ENCODE results near the gene PRRG4.

PRRG4 gene

GRCh38 chr11:32794439-32794838 lies 35.3 kb upstream of the PRRG4 start, which contains the start of gene CCDC73:
Gene CCDC73, minus strand, starts transcription at chr11:32794662. Its CDS starts 34,419 bp downstream, at chr11:32760243.
- no peaks in the 10 kb centered on the region for H3K9me3 ChIP-seq (ENCODE audit: insufficient read depth, low read length)
- H3K27me3 ChIP-seq (ENCODE audit: low read depth, low read length) = peaks cover 11% of the 10 kb centered on the region; the same call in 1 of the 2 replicates
- H3K4me3 ChIP-seq (ENCODE audit: low read length) = no peak within 1 kb of the TSS
- no peaks in the 10 kb centered on the region for H3K79me2 ChIP-seq (ENCODE audit: low read length)
- no peaks in the 10 kb centered on the region for H4K20me1 ChIP-seq (ENCODE audit: insufficient read depth, low read length)
- peaks cover 14% of the 10 kb centered on the region for H3K4me1 ChIP-seq (ENCODE audit: low read length)
- no peak within 1 kb of the TSS for H3K9ac ChIP-seq (ENCODE audit: low read length)
- no peak within 1 kb of the TSS for H2AFZ ChIP-seq (ENCODE audit: low read depth, low read length)
- H3K4me2 ChIP-seq (ENCODE audit: low read length) = no peak within 1 kb of the TSS
- H3K27ac ChIP-seq (ENCODE audit: low read length) = no peak within 1 kb of the TSS
- no peaks in the 10 kb centered on the region for H3K36me3 ChIP-seq (replicated peaks; ENCODE audit: low read depth, low read length)
- TF ChIP-seq, protein P1, sequence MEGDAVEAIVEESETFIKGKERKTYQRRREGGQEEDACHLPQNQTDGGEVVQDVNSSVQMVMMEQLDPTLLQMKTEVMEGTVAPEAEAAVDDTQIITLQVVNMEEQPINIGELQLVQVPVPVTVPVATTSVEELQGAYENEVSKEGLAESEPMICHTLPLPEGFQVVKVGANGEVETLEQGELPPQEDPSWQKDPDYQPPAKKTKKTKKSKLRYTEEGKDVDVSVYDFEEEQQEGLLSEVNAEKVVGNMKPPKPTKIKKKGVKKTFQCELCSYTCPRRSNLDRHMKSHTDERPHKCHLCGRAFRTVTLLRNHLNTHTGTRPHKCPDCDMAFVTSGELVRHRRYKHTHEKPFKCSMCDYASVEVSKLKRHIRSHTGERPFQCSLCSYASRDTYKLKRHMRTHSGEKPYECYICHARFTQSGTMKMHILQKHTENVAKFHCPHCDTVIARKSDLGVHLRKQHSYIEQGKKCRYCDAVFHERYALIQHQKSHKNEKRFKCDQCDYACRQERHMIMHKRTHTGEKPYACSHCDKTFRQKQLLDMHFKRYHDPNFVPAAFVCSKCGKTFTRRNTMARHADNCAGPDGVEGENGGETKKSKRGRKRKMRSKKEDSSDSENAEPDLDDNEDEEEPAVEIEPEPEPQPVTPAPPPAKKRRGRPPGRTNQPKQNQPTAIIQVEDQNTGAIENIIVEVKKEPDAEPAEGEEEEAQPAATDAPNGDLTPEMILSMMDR (IDR thresholded peaks at IDR 0.05; ENCODE audit: low read depth, low read length) = no peak
- no peak for TF ChIP-seq EZH2phosphoT487 (IDR thresholded peaks at IDR 0.05; ENCODE audit: low read depth)

- Histone ChIP-seq H3K36me3 (replicated peaks; ENCODE audit: low read depth, low read length) (no peaks in the 10 kb centered on the region), H3K4me3 (ENCODE audit: low read length) (no peak overlapping the region), H3K79me2 (ENCODE audit: low read length) (no peaks in the 10 kb centered on the region), H3K9ac (ENCODE audit: low read length) (no peak overlapping the region), H2AFZ (ENCODE audit: low read depth, low read length) (no peak overlapping the region), H3K9me3 (ENCODE audit: insufficient read depth, low read length) (no peaks in the 10 kb centered on the region), H3K27ac (ENCODE audit: low read length) (no peak overlapping the region), H4K20me1 (ENCODE audit: insufficient read depth, low read length) (no peaks in the 10 kb centered on the region), H3K4me1 (ENCODE audit: low read length) (peaks cover 14% of the 10 kb centered on the region), H3K4me2 (ENCODE audit: low read length) (no peak overlapping the region), H3K27me3 (ENCODE audit: low read depth, low read length) (peaks cover 9% of the 10 kb centered on the region; the same call in 1 of the 2 replicates)
- TF ChIP-seq EZH2phosphoT487 (IDR thresholded peaks at IDR 0.05; ENCODE audit: low read depth) = no peak
- TF ChIP-seq, protein P1 (IDR thresholded peaks at IDR 0.05; ENCODE audit: low read depth, low read length) = no peak
These were observed 33.3 kb upstream of the PRRG4 start for GRCh38 chr11:32796425-32796824.

GRCh38 chr11:32809313-32809712 lies 20.4 kb upstream of the PRRG4 start:
- H2AFZ ChIP-seq (ENCODE audit: low read depth, low read length) = 0 out of 2 replicates have a peak overlapping the region, but pooled peaks have one; percentile 41
- no peak overlapping the region for H3K4me3 ChIP-seq (ENCODE audit: low read length)
- H3K27me3 ChIP-seq (ENCODE audit: low read depth, low read length) = no peaks in the 10 kb centered on the region
- no peaks in the 10 kb centered on the region for H4K20me1 ChIP-seq (ENCODE audit: insufficient read depth, low read length)
- no peak for TF ChIP-seq EZH2phosphoT487 (IDR thresholded peaks at IDR 0.05; ENCODE audit: low read depth)
- TF ChIP-seq, protein P1 (IDR thresholded peaks at IDR 0.05; ENCODE audit: low read depth, low read length) = peak; percentile 82
- H3K36me3 ChIP-seq (replicated peaks; ENCODE audit: low read depth, low read length) = no peaks in the 10 kb centered on the region
- H3K4me1 ChIP-seq (ENCODE audit: low read length) = no peaks in the 10 kb centered on the region
- no peak overlapping the region for H3K4me2 ChIP-seq (ENCODE audit: low read length)
- H3K79me2 ChIP-seq (ENCODE audit: low read length) = no peaks in the 10 kb centered on the region
- no peak overlapping the region for H3K9ac ChIP-seq (ENCODE audit: low read length)
- H3K9me3 ChIP-seq (ENCODE audit: insufficient read depth, low read length) = no peaks in the 10 kb centered on the region
- H3K27ac ChIP-seq (ENCODE audit: low read length) = no peak overlapping the region

DNA sequence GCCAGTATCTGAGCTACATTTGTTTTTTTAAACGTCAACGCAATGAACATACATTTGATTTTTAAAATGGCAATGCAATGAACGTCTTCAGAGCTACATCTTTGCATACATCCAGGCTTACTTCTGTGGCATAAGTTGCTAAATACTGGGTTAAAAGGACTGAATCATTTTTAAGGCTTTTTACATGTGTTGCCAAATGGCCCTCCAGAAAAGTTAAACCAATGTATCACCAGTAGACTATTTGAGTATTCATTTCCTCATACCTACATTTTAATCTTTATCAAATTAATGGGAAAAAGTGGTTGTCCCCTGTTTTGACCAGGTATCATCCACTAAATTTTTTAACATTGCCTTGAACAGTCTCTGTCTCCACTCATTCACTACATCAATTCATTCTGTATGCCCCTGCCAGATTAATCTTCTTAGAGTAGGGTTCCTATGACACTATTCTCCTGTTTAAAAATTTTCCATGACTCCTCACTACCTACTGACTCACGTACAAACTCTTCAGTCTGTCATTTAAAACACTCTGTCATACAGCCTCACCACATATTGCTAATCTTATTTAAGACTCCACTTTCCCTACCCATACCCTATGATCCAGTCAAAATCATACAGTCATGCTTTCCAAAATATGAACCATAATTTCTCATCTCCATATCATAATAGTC lies 12.4 kb upstream of the PRRG4 start:
- Histone ChIP-seq H3K4me2 (ENCODE audit: low read length) (no peak overlapping the region), H4K20me1 (ENCODE audit: insufficient read depth, low read length) (no peaks in the 10 kb centered on the region), H3K79me2 (ENCODE audit: low read length) (no peaks in the 10 kb centered on the region)

More for the DNA sequence above, 12.4 kb upstream of the PRRG4 start:
- Histone ChIP-seq H3K4me1 (ENCODE audit: low read length) (no peaks in the 10 kb centered on the region), H3K27me3 (ENCODE audit: low read depth, low read length) (0 out of 2 replicates have a peak, but pooled peaks cover 3% of the 10 kb centered on the region), H3K9ac (ENCODE audit: low read length) (no peak overlapping the region), H3K9me3 (ENCODE audit: insufficient read depth, low read length) (no peaks in the 10 kb centered on the region), H3K4me3 (ENCODE audit: low read length) (no peak overlapping the region), H2AFZ (ENCODE audit: low read depth, low read length) (no peak overlapping the region), H3K27ac (ENCODE audit: low read length) (no peak overlapping the region), H3K36me3 (replicated peaks; ENCODE audit: low read depth, low read length) (no peaks in the 10 kb centered on the region)
- TF ChIP-seq, protein P1 (IDR thresholded peaks at IDR 0.05; ENCODE audit: low read depth, low read length) = no peak
- no peak for TF ChIP-seq EZH2phosphoT487 (IDR thresholded peaks at IDR 0.05; ENCODE audit: low read depth)

All from OCI-LY3 (cell line).